Inflammatory macrophage (primary cell): ENCODE results near the gene ANO6.
"Not testable (repeated sequence)": the region's sequence is repeated elsewhere in the genome, so short reads cannot be mapped to it uniquely, and the experiment has no call there.

ENCODE experiments used
- DNase-seq, 2 donors: peaks; one replicate each; pipeline ENCODE4 v3.0.0-alpha.2; 2020 to 2022

ANO6 gene

GRCh38 chr12:45354399-45354798 lies 138.5 kb downstream of the ANO6 start:
- no peak for DNase-seq

- no peak for DNase-seq
These were observed 139.8 kb downstream of the ANO6 start for GRCh38 chr12:45355730-45356129.

GRCh38 chr12:45356822-45357538 lies 141.1 kb downstream of the ANO6 start:
- DNase-seq, result no peak

- DNase-seq, result no peak
These were observed 141.9 kb downstream of the ANO6 start for GRCh38 chr12:45357539-45358417.

GRCh38 chr12:45362291-45362690 lies 146.4 kb downstream of the ANO6 start:
- no peak for DNase-seq

- DNase-seq, result no peak
These were observed 148.0 kb downstream of the ANO6 start for GRCh38 chr12:45363903-45364302.

- peak; percentile 20 to 58 for DNase-seq
These were observed 153.1 kb downstream of the ANO6 start for GRCh38 chr12:45368841-45369489.

GRCh38 chr12:45377815-45378214 lies 161.9 kb downstream of the ANO6 start:
- DNase-seq, result no peak

GRCh38 chr12:45379261-45379660 lies 163.4 kb downstream of the ANO6 start:
- DNase-seq, result no peak

- no peak for DNase-seq
These were observed 165.5 kb downstream of the ANO6 start for GRCh38 chr12:45381351-45381750.

GRCh38 chr12:45388545-45388944 lies 172.7 kb downstream of the ANO6 start:
- DNase-seq, result no peak

GRCh38 chr12:45389426-45389825 lies 173.5 kb downstream of the ANO6 start:
- DNase-seq, result peak; percentile 33 to 50

- not testable (repeated sequence) for DNase-seq
These were observed 181.6 kb downstream of the ANO6 start for GRCh38 chr12:45397499-45397898.

- DNase-seq, result no peak
These were observed 182.7 kb downstream of the ANO6 start for GRCh38 chr12:45398552-45398951.

- no peak for DNase-seq
These were observed 185.1 kb downstream of the ANO6 start for GRCh38 chr12:45400991-45401390.

GRCh38 chr12:45402288-45402687 lies 186.4 kb downstream of the ANO6 start:
- DNase-seq, result no peak

- DNase-seq, result no peak
These were observed 191.3 kb downstream of the ANO6 start for GRCh38 chr12:45406988-45407850.

GRCh38 chr12:45407981-45408728 lies 192.3 kb downstream of the ANO6 start:
- no peak for DNase-seq

GRCh38 chr12:45408729-45409114 lies 192.8 kb downstream of the ANO6 start:
- no peak for DNase-seq

- no peak for DNase-seq
These were observed 194.1 kb downstream of the ANO6 start for GRCh38 chr12:45409966-45410365.

GRCh38 chr12:45411626-45412025 lies 195.7 kb downstream of the ANO6 start:
- DNase-seq, result no peak

- DNase-seq, result peak; percentile 94 to 99
These were observed 199.5 kb downstream of the ANO6 start for GRCh38 chr12:45415393-45415817.
